Left kidney (tissue), 2 donors: ENCODE data around the gene NFYC. TPM values are rescaled to one million over a fixed set of nuclear protein-coding genes. Genes with fewer than 3 reads are reported as not detected.
"Not testable (repeated sequence)": the region's sequence is repeated elsewhere in the genome, so short reads cannot be mapped to it uniquely, and the experiment has no call there.

Source experiments
- DNase-seq: peaks from one replicate; pipeline ENCODE4 v3.0.0-alpha.2; 2013
- polyA plus RNA-seq: library from polyadenylated mRNA; unstranded; fragments of 120-200 nt; gene quantifications from one replicate; pipeline ENCODE4 v1.2.1, GENCODE V29; 2013; ENCODE audit not compliant: insufficient read length

Gene NFYC
- polyA plus RNA-seq, 1 donor = 111 TPM

GRCh38 chr1:40664167-40664537 is 27.4 kb upstream of the NFYC start:
- no peak for DNase-seq

DNA sequence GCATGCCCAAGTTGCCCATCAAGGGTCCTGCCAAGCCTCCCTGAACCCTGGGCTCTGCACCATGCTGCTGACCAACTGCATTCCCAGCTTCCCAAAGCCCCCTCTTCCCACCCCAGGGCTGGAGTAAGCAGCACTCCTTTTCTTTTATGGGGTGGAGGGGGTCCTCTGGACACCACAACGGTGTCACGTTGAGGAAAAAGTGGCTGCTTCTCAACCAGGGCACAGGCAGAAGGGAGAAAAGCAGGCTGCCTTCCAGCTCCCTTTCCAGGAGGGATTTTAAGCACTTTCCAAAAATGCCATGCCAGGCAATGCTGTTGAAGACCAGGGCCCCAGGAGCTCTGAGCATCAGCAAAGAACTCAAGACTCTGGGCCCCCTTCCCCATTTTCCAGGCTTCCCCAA is 26.7 kb upstream of the NFYC start:
- DNase-seq = no peak

DNA sequence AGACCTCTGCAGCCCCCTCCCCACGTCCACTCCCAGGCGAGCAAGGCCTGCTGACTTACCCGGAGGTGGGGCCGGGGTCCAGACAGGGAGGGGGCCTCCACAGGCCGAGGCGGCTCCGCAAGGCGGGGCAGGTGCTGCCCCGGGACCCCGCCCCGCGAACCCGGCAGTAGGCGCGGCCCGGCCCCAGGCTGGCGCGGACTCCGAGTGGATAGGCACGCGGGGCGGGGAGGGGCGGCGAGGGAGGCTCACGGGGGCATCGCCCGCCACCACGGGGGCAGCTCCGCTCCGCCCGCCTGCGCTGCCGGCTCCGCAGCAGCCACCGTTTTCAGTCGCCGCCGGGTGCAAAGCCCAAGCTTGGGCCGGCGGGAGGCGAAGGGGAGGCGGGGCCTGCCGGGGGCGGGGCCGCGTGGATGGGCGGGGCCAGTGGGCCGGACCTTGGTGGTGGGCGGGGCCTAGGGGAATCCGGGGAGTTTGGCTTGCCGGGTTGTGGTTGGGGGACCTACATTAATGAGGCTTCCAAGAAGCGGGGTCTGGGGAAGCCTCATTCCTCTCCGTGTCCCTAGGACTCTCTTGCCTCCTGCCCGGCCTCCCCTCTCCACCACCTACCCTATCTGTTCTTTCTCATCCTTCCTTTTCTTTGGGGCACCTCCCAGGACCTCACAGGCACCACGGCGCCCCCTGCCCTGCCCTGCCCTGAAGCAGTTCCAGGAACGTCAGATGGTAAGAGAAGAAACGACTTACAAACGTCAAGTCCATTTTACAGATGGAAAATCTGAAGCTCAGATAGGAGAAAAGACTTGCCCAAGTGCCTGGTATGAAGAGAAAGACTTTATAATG is 26.0 kb upstream of the NFYC start, which contains the start of gene RIMS3:
TSS of gene RIMS3 (minus strand) at position 348 of the 837 bp plus-strand sequence. CDS start 23,757 bp downstream, outside the sequence.
- DNase-seq = peak; percentile 60

DNA sequence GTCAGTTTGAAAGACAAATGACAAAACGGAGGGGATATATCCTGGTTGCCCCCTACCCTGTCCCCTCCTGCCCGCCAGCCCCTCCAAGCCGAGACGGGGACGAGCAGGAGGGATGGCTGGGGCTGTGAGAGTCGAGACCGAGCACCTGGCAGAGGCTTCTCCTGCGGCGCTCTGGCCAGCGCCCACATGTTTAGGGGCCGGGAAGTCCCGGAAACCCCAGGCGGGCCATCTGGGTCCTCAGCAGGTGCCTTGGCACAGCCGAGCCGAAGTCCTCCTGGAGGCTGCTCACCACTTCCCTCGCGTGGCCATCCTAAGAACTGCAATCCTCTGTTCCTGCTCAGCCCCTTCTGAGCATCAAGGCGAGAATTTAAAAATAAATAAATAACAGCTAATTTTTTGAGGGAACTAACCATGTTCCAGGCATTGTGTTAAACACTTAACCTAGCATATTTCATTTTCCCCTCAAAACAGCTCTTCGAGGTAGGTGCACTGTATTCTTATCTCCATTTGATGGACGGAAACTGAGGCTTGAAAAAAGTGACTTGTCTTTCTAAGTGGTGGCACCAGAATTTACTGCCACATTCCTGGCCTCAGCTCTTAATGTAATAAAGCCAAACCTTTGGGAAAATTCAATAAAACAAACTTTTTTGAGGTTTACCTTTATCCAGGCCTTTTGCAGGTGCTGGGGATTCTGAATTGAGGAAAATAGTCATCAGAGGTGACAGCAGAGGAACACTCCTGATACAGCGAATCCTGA is 22.6 kb upstream of the NFYC start:
- no peak for DNase-seq

DNA sequence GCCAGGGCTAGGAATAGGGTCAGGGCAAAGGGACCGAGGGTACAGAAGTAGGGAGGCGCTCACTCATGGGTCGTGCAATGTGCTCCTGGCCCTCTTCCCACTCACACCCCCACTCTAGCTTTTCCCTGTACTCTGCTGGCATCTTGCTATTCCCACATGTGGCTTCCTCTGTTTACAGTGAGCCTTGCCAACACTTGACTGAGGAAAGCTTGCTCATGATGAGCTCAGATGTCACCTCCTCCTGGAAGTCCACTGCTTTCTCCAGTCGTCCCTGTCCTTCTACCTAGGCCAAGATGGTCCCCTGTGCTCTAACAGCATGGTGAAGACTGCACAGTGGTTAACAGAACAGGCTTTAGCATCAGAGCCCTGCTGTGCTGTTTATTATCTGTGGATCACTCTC is 18.1 kb upstream of the NFYC start:
- DNase-seq = no peak

DNA sequence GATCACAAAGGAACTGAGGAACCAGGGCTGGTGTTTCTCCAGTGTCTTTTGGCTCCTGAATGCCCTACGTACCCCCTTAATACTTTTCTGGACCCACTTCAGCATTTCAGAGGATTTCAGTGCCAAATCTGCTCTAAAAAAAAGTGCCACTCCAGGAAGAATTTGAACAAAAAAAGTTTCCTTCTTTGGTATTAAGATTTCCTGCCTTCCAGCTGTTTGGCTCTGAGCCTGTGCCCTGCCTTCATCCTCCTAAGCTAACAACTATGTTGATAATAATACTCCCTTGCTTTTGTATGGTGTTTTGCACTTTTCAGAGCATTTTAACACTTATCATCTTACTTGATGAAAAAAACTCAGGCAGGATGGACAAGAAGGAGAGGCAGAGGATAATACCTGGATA is 15.0 kb upstream of the NFYC start:
- no peak for DNase-seq

- no peak for DNase-seq
Measured at GRCh38 chr1:40679165-40679953, 12.1 kb upstream of the NFYC start.

- no peak for DNase-seq
Measured at GRCh38 chr1:40684669-40685068, 6.8 kb upstream of the NFYC start.

DNA sequence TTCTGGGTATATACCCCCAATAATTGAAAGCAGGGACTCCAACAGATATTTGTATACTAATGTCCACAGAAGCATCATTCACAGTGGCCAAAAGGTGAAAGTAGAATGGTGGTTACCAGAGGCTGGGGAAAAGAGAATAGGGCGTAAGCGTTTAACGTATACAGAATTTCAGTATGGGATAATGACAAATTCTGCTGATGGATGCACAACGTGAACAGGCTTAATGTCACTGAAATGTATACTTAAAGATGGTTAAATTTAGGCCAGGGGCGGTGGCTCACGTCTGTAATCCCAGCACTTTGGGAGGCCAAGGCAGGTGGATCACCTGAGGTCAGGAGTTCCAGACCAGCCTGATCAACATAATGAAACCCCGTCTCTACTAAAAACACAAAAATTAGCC is 4.4 kb upstream of the NFYC start:
- DNase-seq = no peak

- no peak for DNase-seq
Measured at GRCh38 chr1:40687661-40688060, 3.8 kb upstream of the NFYC start.

DNA sequence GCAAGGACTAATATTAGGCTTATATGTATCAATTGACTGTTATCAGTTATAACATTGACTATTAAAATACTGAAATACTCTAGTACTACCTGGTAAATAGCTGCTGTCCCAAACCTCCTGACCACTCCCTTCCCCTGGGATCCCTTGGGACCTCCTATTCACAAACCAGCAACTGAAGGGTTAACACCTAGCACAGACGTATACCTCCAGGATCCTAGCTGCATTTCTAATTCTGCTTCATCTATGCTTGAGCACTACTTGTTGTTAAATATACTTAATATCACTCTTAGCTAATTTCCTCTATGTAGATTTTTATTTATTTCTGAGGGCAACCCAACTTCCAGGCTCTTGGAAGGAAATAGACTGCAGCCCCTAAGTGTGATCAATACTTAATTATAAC is 1.8 kb upstream of the NFYC start:
- DNase-seq = no peak

DNA sequence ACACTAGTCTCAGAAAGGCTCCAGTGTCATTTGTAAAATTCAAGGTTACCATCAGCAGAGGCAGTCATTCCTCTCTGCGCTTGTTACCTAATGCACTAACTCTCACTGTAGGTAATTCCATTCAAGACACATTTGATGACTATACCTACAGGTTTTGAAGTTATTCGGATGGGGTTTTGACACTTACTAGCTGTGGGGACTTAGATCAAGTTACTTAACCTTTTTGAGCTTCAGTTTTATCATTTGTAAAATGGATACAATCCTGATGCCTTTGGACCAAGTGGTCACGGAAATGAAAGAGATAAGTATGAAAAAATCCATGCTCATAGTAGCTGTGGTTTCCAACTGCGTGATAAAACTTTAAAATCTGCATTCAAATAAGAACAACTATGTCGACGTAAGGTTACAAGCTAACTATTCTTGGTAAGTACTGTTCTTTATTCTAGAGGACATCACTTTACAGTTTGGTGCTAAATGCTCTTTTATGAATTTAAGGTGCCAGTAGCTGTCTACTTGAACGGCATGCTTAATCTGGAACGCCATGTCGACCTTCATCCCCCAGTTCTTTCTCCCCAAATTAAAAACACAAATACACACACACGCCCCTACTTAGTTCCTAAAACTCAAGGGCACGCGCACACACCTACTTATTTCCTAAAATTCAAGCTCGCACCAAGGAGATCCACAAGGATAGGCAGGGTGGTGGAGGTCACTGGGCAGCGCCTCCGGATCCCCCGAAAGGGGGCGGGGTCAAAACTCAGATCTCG is 550 bp upstream of the NFYC start:
- no peak for DNase-seq

DNA sequence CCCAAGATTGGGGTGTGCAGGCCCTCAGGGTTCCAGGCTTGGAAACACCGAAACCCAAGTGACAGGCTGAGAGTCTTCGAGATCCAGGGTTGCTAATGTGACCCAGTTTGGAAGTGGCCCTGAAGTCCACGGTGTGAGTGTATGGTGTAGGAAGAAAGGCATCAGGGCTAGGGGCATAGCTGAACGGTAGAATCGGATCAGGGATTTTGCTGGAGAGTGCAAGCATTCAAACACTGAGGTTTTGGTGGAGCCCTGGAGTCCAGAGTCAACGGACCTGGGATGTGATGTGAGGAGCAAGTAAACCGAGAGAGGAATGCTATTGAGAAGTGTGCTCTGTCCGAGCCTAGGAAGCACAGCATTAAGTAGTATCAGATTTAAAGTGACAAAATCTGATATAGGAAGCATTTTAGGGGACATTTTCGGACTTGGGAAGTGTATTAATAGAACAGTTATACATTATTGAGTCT is 958 bp downstream of the NFYC start:
- no peak for DNase-seq

GRCh38 chr1:40693425-40693824 is 1.9 kb downstream of the NFYC start:
- no peak for DNase-seq

GRCh38 chr1:40694353-40694874 is 2.9 kb downstream of the NFYC start:
- DNase-seq = no peak

DNA sequence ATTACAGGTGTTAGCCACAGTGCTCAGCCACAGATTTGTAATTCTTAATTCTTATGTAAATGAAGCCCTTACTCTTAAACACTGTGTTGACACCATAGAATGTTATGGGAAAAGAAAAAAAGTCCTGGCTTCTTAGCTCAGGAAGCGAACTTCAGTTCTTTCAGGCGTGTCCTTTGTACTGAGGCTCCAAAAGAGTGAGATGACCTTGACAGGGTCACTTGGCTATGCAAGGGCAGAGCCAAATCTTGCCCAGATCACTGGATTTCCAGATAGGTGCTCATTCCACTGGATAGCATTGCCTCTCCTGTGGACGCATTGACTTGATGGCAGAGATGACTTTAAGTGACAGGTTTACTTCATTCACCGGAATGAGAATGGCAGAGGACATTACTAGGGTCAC is 4.8 kb downstream of the NFYC start:
- no peak for DNase-seq

GRCh38 chr1:40697436-40697835 is 5.9 kb downstream of the NFYC start:
- no peak for DNase-seq

GRCh38 chr1:40699787-40700186 is 8.3 kb downstream of the NFYC start:
- DNase-seq = no peak

DNA sequence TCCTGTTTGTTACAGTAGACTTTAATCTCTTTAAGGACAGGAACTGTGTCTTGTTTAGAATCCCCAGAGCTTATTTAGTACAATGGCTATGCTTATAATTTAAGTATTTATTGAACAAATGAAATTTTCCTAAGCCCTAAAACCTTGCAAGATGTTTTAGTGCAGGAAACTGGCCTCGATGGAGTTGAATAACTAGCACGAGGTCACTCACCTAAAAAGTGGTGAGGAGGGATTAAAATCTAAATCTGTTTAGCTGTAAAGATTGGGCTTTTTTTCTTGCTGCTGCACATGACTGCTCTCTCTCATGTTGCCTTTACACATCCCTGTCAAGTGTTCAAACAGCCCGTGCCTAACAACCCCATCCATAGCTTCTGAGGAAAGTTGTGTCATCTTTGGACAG is 10.2 kb downstream of the NFYC start:
- DNase-seq = no peak

- DNase-seq = not testable (repeated sequence)
Measured at GRCh38 chr1:40702810-40703209, 11.3 kb downstream of the NFYC start.

GRCh38 chr1:40703316-40703715 is 11.8 kb downstream of the NFYC start:
- no peak for DNase-seq
